Aorta (tissue), 5 donors: ENCODE data around the gene CLCN4. TPM values are rescaled to one million over a fixed set of nuclear protein-coding genes. Genes with fewer than 3 reads are reported as not detected.

Source experiments
- ATAC-seq: fragments of 200-7000 bp; cut with Tn5 transposase; one replicate; pipeline ENCODE4 v1.9.1; 2022; ENCODE audit warnings: moderate library complexity; ENCODE audit not compliant: low FRiP score
- DNase-seq, 2 donors: peaks; one replicate each; pipeline ENCODE4 v3.0.0-alpha.2; 2020
- H3K27ac ChIP-seq, 2 donors: one replicate each; pipeline ENCODE4 v1.5.1; 2013; ENCODE audit warnings: low read length in 2 of 2, mild to moderate bottlenecking in 2 of 2, moderate library complexity in 2 of 2, control low read depth in 1 of 2, inconsistent platforms in 1 of 2, low read depth in 1 of 2
- H3K27me3 ChIP-seq, 2 donors: one replicate each; pipeline ENCODE4 v1.6.1; 2013; ENCODE audit warnings: control low read depth in 1 of 2, low read length in 1 of 2, mild to moderate bottlenecking in 1 of 2, moderate library complexity in 1 of 2; ENCODE audit not compliant: insufficient read depth in 2 of 2, control insufficient read depth in 1 of 2
- H3K36me3 ChIP-seq, 2 donors: one replicate each; pipeline ENCODE4 v1.6.1; 2013; ENCODE audit warnings: control low read depth in 1 of 2, low read length in 1 of 2, mild to moderate bottlenecking in 1 of 2; ENCODE audit not compliant: insufficient read depth in 2 of 2, control insufficient read depth in 1 of 2
- H3K4me1 ChIP-seq, 2 donors: one replicate each; pipeline ENCODE4 v1.6.1; 2013; ENCODE audit warnings: low read length in 2 of 2, control low read depth in 1 of 2, mild to moderate bottlenecking in 1 of 2, moderate library complexity in 1 of 2; ENCODE audit not compliant: insufficient read depth in 2 of 2, control insufficient read depth in 1 of 2
- H3K4me3 ChIP-seq, 2 donors: one replicate each; pipeline ENCODE4 v1.5.1; 2013; ENCODE audit warnings: low read length in 2 of 2, control low read depth in 1 of 2, mild to moderate bottlenecking in 1 of 2
- H3K9me3 ChIP-seq: one replicate; pipeline ENCODE4 v1.6.1; 2013; ENCODE audit warnings: mild to moderate bottlenecking, low read length; ENCODE audit not compliant: control insufficient read depth
- WGBS, 2 donors: extraction: QIAGEN DNeasy Blood & Tissue Kit; methylation state at CpG; one replicate each; pipeline ENCODE4 v1.1.7; 2013; 5-methylcytosine and 5-hydroxymethylcytosine counted together
- intact Hi-C, 2 donors: fragments of 100-400 bp; cut with DNase I; formaldehyde crosslinking; loops; one replicate each; pipeline versions ENCODE4 v1.14.2 to v1.15.0; 2022
- polyA plus RNA-seq, 2 donors: library from polyadenylated mRNA; stranded (reverse); fragments of 200-250 nt; gene quantifications; one replicate each; pipeline ENCODE4 v1.2.3, GENCODE V29; 2013
- total RNA-seq, 2 donors: library from RNA; stranded (reverse); fragmentation: NEBNext Ultra II Directional; extraction: Animal tissue kit (Norgen Biotek cat#: 25700); gene quantifications; one replicate each; pipeline ENCODE4 v1.2.1, GENCODE V29; 2021
- donor health status: healthy with polysubstance abuse.
- donor health status: Bipolar disorder and iron deficiency.
- donor health status: DM: no; HTN: no; CAD: no.
- donor health status: DM: no; HTN: no; CAD: no.
- donor health status: DM: yes; HTN: yes; CAD: no.

Gene CLCN4
- total and polyA plus RNA-seq, 4 donors = 0.67 to 8.6 (median 2.3) TPM

- Histone ChIP-seq H3K4me3 (no peak overlapping the region), H3K27me3 (no peaks in the 10 kb centered on the region), H3K4me1 (no peaks in the 10 kb centered on the region), H3K36me3 (peaks cover 0 to 8% of the 10 kb centered on the region in 2 donors), H3K27ac (no peak overlapping the region), H3K9me3 (no peaks in the 10 kb centered on the region)
- intact Hi-C loops = no loop called here
- DNase-seq = peak in 1 of 2 donors; percentile 77
- no peak for ATAC-seq
- 89 to 94% methylated on average over 28 of the region's 28 CpGs for WGBS, 2 donors
Measured at GRCh38 chrX:10135561-10136399, 21.0 kb upstream of the CLCN4 start.

DNA sequence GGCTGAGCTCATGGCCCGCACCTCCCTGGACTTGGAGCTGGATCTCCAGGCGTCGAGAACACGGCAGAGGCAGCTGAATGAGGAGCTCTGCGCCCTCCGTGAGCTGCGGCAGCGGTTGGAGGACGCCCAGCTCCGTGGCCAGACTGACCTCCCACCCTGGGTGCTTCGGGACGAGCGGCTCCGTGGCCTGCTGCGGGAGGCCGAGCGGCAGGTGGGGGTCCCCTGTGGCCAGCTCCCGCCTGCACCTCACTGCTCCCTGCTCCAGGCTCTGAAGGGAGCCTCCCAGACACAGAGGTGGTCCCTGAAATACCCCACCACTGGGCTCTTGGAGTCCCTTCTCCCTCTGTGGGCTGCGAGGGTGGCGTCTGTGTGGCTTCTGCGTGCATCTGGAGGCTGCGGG, 18.0 kb upstream of the CLCN4 start:
- intact Hi-C loops = no loop called here
- 90 to 96% methylated on average over 22 of the region's 22 CpGs for WGBS, 2 donors
- ATAC-seq (no peak), DNase-seq (peak in 1 of 2 donors; percentile 60)
- H3K27me3 ChIP-seq = no peaks in the 10 kb centered on the region
- H3K36me3 ChIP-seq = peaks cover 0 to 9% of the 10 kb centered on the region in 2 donors
- no peaks in the 10 kb centered on the region for H3K4me1 ChIP-seq
- H3K27ac ChIP-seq = no peak overlapping the region
- H3K4me3 ChIP-seq = no peak overlapping the region
- H3K9me3 ChIP-seq = no peaks in the 10 kb centered on the region

DNA sequence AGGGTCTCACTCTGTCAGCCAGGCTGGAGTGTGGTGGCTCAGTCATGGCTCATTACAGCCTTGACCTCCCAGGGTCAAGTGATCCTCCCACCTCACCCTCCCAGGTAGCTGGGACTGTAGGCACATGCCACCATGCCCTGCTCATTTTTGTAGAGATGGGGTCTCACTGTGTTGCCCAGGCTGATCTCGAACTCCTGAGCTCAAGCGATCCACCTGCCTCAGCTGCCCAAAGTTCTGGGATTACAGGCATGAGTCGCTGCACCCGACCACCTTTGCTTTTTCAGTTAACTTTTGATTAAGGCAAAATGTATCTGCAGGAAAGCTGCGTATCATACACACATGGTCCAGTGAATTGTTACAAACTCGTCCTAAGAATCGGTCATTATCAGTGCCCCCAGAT, 16.5 kb upstream of the CLCN4 start:
- ATAC-seq (no peak), DNase-seq (peak in 1 of 2 donors; percentile 13)
- H3K27me3 ChIP-seq = no peaks in the 10 kb centered on the region
- no peaks in the 10 kb centered on the region for H3K9me3 ChIP-seq
- H3K4me3 ChIP-seq = no peak overlapping the region
- intact Hi-C loops = no loop called here
- WGBS, 2 donors = 89 to 94% methylated on average over 7 of the region's 7 CpGs
- peaks cover 0 to 5% of the 10 kb centered on the region in 2 donors for H3K36me3 ChIP-seq
- no peaks in the 10 kb centered on the region for H3K4me1 ChIP-seq
- H3K27ac ChIP-seq = no peak overlapping the region

DNA sequence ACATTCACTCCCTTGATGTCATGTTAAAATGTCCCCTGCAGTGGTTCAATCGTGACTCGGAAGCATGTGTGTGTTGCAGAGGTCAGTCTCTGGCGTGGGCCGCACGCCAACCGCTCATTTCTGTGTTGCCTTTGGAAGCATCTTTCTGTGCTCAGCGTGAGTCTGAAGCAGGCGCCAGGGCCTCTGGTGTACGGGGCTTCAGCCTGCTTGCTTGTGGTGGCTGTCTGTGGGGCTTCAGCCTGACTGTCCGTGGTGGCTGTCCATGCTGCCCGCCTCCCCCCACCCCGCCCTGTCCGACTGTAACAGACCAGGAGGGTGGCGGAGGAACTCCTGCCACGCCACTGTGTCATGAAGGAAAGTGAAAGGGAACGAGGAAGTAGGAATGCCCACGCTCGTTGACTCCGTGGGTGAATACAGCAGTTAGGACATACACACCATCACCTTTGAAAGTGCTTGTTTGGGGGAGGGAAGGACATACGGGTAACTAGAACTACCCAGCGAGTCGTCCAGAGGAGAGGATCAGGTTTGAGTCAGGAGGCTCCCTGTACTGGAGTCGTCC, 14.7 kb upstream of the CLCN4 start:
- H3K9me3 ChIP-seq = no peaks in the 10 kb centered on the region
- H3K27ac ChIP-seq = no peak overlapping the region
- no peaks in the 10 kb centered on the region for H3K4me1 ChIP-seq
- H3K27me3 ChIP-seq = no peaks in the 10 kb centered on the region
- intact Hi-C loops = no loop called here
- H3K36me3 ChIP-seq = peaks cover 0 to 3% of the 10 kb centered on the region in 2 donors
- no peak overlapping the region for H3K4me3 ChIP-seq
- ATAC-seq (no peak), DNase-seq (peak in 1 of 2 donors; percentile 66)
- 72 to 73% methylated on average over 23 of the region's 23 CpGs for WGBS, 2 donors

- 83 to 91% methylated on average over 12 of the region's 12 CpGs for whole genome bisulfite sequencing, 2 donors
- DNase-seq = peak in 1 of 2 donors; percentile 45
- no peak overlapping the region for H3K27ac ChIP-seq
- no peaks in the 10 kb centered on the region for H3K4me1 ChIP-seq
- no peaks in the 10 kb centered on the region for H3K27me3 ChIP-seq
- ATAC-seq = no peak
- intact Hi-C loops = no loop called here
- H3K36me3 ChIP-seq = peaks cover 0 to 2% of the 10 kb centered on the region in 2 donors
- H3K4me3 ChIP-seq = no peak overlapping the region
- H3K9me3 ChIP-seq = no peaks in the 10 kb centered on the region
Measured at GRCh38 chrX:10143071-10143983, 13.4 kb upstream of the CLCN4 start.

GRCh38 chrX:10146346-10146745, 10.4 kb upstream of the CLCN4 start:
- Histone ChIP-seq H3K27ac (no peak overlapping the region), H3K4me1 (no peaks in the 10 kb centered on the region), H3K4me3 (no peak overlapping the region), H3K36me3 (peaks cover 0 to 2% of the 10 kb centered on the region in 2 donors), H3K9me3 (no peaks in the 10 kb centered on the region), H3K27me3 (no peaks in the 10 kb centered on the region)
- intact Hi-C loops = no loop called here
- ATAC-seq = no peak
- peak in 1 of 2 donors; percentile 27 for DNase-seq
- 81 to 89% methylated on average over 10 of the region's 10 CpGs for WGBS, 2 donors

DNA sequence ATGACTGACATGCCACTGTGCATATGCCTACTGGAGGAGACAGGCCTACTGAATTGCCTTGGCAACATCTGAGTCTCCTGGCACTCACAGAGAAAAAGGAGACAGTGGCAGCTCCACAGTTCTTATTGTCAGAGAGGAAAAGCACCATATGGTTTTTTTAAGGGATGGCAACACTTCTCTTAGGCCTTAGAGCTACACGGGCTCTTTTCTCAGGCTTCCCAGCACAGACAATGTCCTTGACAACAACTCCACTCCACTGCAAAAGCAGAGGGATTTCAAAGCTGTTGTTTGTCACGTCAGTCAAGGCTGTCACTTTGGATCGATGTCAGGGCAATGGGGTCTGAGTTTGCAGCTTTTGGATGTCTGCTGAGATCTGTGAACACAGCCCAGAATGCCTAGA, 4.7 kb upstream of the CLCN4 start:
- H3K27me3 ChIP-seq = no peaks in the 10 kb centered on the region
- DNase-seq (peak in 1 of 2 donors; percentile 1), ATAC-seq (no peak)
- no peaks in the 10 kb centered on the region for H3K4me1 ChIP-seq
- H3K4me3 ChIP-seq = no peak overlapping the region
- H3K36me3 ChIP-seq = no peaks in the 10 kb centered on the region
- WGBS, 2 donors = 55 to 69% methylated on average over 3 of the region's 3 CpGs
- no peak overlapping the region for H3K27ac ChIP-seq
- no peaks in the 10 kb centered on the region for H3K9me3 ChIP-seq
- intact Hi-C loops = no loop called here

DNA sequence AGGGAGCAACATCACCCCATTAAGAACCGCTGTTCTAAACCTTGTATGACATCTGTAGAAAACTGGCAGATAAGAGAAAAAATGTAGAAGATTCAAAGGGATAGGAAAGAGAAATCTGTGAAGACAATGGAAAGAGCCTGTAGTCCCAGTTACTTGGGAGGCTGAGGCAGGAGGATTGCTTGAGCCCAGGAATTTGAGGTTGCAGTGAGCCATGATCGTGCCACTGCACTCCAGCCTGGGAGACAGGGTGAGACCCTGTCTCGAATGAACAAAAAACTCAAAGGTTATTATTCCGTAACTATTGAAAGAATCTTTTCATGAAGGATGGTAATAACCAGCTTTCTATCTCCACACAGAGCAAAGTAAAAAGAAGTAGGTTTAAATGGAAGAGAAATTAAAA, 1.6 kb upstream of the CLCN4 start:
- intact Hi-C loops = no loop called here
- DNase-seq (no peak), ATAC-seq (no peak)
- no peak overlapping the region for H3K4me3 ChIP-seq
- no peaks in the 10 kb centered on the region for H3K36me3 ChIP-seq
- no peak overlapping the region for H3K27ac ChIP-seq
- no peaks in the 10 kb centered on the region for H3K9me3 ChIP-seq
- 82 to 85% methylated on average over 4 of the region's 4 CpGs for WGBS, 2 donors
- no peaks in the 10 kb centered on the region for H3K4me1 ChIP-seq
- no peaks in the 10 kb centered on the region for H3K27me3 ChIP-seq
